Uterus (tissue), 2 donors: ENCODE measurements around the gene RASL12.

Source experiments
- POLR2A ChIP-seq, 2 donors: fragments of 450-650 bp; IDR thresholded peaks; one replicate each; pipeline ENCODE4 v1.6.1; 2016; ENCODE audit warnings: antibody characterized with exemption in 2 of 2, mild to moderate bottlenecking in 1 of 2, moderate library complexity in 1 of 2
- TF ChIP-seq, protein P1 (sequence below), 4 experiments: fragments of 200-600 bp in 2 of 4; fragments of 450-650 bp in 2 of 4; sonication (generic) in 2 of 4; IDR thresholded peaks; one replicate each; pipeline ENCODE4 v1.5.1; 2016 to 2019; ENCODE audit warnings: antibody characterized with exemption in 4 of 4, mild to moderate bottlenecking in 2 of 4, moderate library complexity in 1 of 4

DNA sequence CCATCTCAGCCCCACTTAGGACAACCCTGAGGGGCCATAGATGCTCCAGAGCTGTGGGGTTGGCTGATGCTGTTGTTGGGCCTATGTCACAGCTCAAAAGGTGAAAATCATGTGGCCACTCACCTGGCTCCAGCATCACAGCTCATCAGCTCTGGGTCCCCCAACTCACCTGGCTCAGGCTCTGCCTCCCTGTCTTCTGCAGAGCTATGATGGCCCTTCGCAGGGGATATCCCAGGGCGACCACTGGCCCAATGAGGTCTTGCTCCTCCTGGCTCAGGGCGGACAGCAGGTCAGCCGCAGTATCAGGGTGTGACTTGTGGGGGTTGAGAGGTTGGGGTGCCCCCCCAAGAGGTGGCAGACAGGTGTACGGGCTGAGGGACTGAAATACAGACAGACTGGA, 31.5 kb upstream of the RASL12 start:
- TF ChIP-seq, protein P1, sequence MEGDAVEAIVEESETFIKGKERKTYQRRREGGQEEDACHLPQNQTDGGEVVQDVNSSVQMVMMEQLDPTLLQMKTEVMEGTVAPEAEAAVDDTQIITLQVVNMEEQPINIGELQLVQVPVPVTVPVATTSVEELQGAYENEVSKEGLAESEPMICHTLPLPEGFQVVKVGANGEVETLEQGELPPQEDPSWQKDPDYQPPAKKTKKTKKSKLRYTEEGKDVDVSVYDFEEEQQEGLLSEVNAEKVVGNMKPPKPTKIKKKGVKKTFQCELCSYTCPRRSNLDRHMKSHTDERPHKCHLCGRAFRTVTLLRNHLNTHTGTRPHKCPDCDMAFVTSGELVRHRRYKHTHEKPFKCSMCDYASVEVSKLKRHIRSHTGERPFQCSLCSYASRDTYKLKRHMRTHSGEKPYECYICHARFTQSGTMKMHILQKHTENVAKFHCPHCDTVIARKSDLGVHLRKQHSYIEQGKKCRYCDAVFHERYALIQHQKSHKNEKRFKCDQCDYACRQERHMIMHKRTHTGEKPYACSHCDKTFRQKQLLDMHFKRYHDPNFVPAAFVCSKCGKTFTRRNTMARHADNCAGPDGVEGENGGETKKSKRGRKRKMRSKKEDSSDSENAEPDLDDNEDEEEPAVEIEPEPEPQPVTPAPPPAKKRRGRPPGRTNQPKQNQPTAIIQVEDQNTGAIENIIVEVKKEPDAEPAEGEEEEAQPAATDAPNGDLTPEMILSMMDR (IDR thresholded peaks at IDR 0.05), result no peak
- TF ChIP-seq POLR2A (IDR thresholded peaks at IDR 0.05), result no peak
